Measurements from ENCODE around the gene HMOX1. TPM values are rescaled to one million over a fixed set of nuclear protein-coding genes. Genes with fewer than 3 reads are reported as not detected.

Gene HMOX1
- total and polyA plus RNA-seq, 2 of the 13 experiments (the other 11 are each of a cell fraction or from before 2014, with no cell fraction given) = 53.6 to 67.4 TPM

GRCh38 chr22:35399678-35400500, 19.0 kb downstream of the HMOX1 start, which contains the start of gene MCM5 (continued):
- TF ChIP-seq REPIN1 (CRISPR knock-in tag; IDR thresholded peaks at IDR 0.05; ENCODE audit: borderline replicate concordance, low read depth) (peak; percentile 51; the same call in 1 of the 2 replicates), PLRG1 (conservative IDR thresholded peaks at IDR 0.05) (no peak), ZNF101 (CRISPR knock-in tag; IDR thresholded peaks at IDR 0.05; ENCODE audit: borderline replicate concordance, low read depth) (no peak), ZFP90 (CRISPR knock-in tag; IDR thresholded peaks at IDR 0.05; ENCODE audit: borderline replicate concordance) (peak; percentile 33; the same call in 1 of the 2 replicates), TEAD3 (CRISPR knock-in tag; optimal IDR thresholded peaks at IDR 0.05; ENCODE audit: borderline replicate concordance) (peak; percentile 4), ZNF510 (CRISPR knock-in tag; IDR thresholded peaks at IDR 0.05; ENCODE audit: low read depth) (no peak; the same call in 1 of the 2 replicates), ZNF781 (CRISPR knock-in tag; IDR thresholded peaks at IDR 0.05; ENCODE audit: borderline replicate concordance, not compliant biosample characterization) (no peak), KAT2B (IDR thresholded peaks at IDR 0.05; ENCODE audit: borderline replicate concordance, low read depth, low read length) (no peak), KMT2A (CRISPR knock-in tag; IDR thresholded peaks at IDR 0.05) (peak; percentile 65), ZNF780A (CRISPR knock-in tag; IDR thresholded peaks at IDR 0.05) (no peak), SNAI1 (CRISPR knock-in tag; IDR thresholded peaks at IDR 0.05; ENCODE audit: borderline replicate concordance) (peak; percentile 83; the same call in 1 of the 2 replicates), HMG20A (CRISPR knock-in tag; IDR thresholded peaks at IDR 0.05; ENCODE audit: borderline replicate concordance) (no peak), MYPOP (CRISPR knock-in tag; IDR thresholded peaks at IDR 0.05) (peak; percentile 92), THAP9 (CRISPR knock-in tag; IDR thresholded peaks at IDR 0.05; ENCODE audit: borderline replicate concordance) (peak; percentile 85), MLXIP (CRISPR knock-in tag; IDR thresholded peaks at IDR 0.05; ENCODE audit: borderline replicate concordance) (peak; percentile 58; the same call in 1 of the 2 replicates), RXRA (CRISPR knock-in tag; IDR thresholded peaks at IDR 0.05) (no peak; the same call in 1 of the 2 replicates), ZNF263 (CRISPR knock-in tag; IDR thresholded peaks at IDR 0.05) (no peak), ZNF605 (CRISPR knock-in tag; IDR thresholded peaks at IDR 0.05) (peak; percentile 90; the same call in 1 of the 2 replicates), ZNF180 (CRISPR knock-in tag; IDR thresholded peaks at IDR 0.05; ENCODE audit: borderline replicate concordance, low read depth) (no peak), KDM5B (CRISPR knock-in tag; IDR thresholded peaks at IDR 0.05; ENCODE audit: borderline replicate concordance) (peak; percentile 89)
- TF ChIP-seq, protein P1, sequence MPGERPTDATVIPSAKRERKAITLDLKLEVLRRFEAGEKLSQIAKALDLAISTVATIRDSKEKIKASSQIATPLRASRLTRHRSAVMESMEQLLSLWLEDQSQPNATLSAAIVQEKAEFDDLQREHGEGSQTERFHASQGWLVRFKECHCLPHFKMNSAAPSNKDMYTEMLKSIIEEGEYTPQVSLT (CRISPR knock-in tag; IDR thresholded peaks at IDR 0.05; ENCODE audit: borderline replicate concordance, low read depth) = no peak
